Metanephros (tissue), 2 donors: Measurements from ENCODE around the gene AKR1C1. TPM values are rescaled to one million over a fixed set of nuclear protein-coding genes. Genes with fewer than 3 reads are reported as not detected.

Source experiments
- small RNA-seq: library from RNA; depleted of rRNA; stranded (forward); fragments of <200 nt; gene quantifications from one replicate; pipeline ENCODE3, GENCODE V24; 2014; ENCODE audit warnings: low replicate concordance
- total RNA-seq: library from RNA; depleted of rRNA; stranded (reverse); fragments of >200 nt; gene quantifications from one replicate; pipeline ENCODE4 v1.2.3, GENCODE V29; 2014

Gene AKR1C1
- total RNA-seq, result 6.3 TPM

DNA sequence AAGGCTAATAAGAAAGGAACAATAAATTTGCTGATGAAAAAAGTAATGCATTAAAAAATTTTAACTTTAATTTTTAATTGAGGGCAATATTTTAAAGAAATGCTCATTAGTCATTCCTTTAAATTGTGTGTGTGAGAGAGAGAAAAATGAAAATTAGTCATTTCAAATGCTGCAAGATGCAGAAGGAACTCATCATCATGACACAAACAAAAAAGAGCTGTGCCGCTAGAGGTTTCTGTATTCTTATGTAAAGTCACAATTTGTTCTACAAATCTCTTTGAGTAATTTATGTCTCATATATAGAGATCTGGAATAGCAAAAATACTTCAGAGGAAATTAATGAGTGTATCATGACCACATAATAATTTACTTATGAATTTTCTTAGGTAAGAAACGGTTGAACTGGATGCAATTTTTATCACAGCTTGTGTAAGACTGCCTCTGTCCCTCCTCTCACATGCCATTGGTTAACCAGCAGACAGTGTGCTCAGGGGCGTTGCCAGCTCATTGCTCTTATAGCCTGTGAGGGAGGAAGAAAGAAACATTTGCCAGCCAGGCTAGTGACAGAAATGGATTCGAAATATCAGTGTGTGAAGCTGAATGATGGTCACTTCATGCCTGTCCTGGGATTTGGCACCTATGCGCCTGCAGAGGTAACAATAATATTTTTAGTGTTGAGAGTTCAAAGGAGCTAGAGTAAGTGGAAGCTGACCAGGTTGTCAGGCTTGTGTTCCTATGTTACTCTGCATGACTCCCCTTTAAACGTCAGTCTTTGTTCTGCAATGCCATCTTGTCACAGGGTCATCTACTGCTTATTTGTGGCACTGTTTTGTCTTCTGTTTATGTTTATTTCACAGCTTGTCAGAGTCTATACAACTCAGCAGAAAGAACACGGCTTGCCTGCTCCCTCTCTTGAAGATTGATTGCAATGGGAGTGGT lies at the start of gene AKR1C1:
Gene AKR1C1, plus strand, starts transcription at position 540 of the 939 bp plus-strand sequence. Its CDS starts 30 bp downstream, at position 570.

GRCh38 chr10:5003127-5004029 lies 40.2 kb downstream of the AKR1C1 start, which contains the start of gene AKR1C2:
Gene AKR1C2, minus strand, starts transcription at chr10:5003857. Its CDS starts 22 bp downstream, at chr10:5003835.

Small RNAs within 50 kb of the gene (small RNA-seq; reads per million reads assigned to genes)
- not detected for gene RF00096

Other genes with a start within 250 kb of the AKR1C1 start
- gene AKR1E2, start 137.2 kb upstream of the AKR1C1 start, total RNA-seq, result 24.2 TPM
- gene AKR1C2, start 40.4 kb downstream of the AKR1C1 start, total RNA-seq, result 7.9 TPM
- gene AKR1C3, start 131.0 kb downstream of the AKR1C1 start, total RNA-seq, result 25.2 TPM
- gene AKR1C8, start 221.7 kb downstream of the AKR1C1 start, total RNA-seq, result 0.41 TPM
- not detected for gene AKR1C4, start 233.4 kb downstream of the AKR1C1 start, total RNA-seq